ENCODE data around the gene ANKZF1.

- TF ChIP-seq GATA2 (IDR thresholded peaks at IDR 0.05; ENCODE audit: low read depth, low read length) (no peak), GATA3 (IDR thresholded peaks at IDR 0.05; ENCODE audit: low read depth, low read length) (no peak)
Measured at GRCh38 chr2:219197388-219197787, 32.2 kb upstream of the ANKZF1 start.

Data from SH-SY5Y (cell line).